SK-N-SH treated with all-trans-retinoic acid at 6 μM for 48 hours (cell line): ENCODE data around the gene OSGEP.

Experiments used
- ATAC-seq: fragments of 200-7000 bp; cut with Tn5 transposase; 3 replicates; pipeline ENCODE4 v1.9.1; 2020; ENCODE audit warnings: mild to moderate bottlenecking, moderate library complexity
- BACH2 ChIP-seq: fragments of 250-450 bp; sonication (Bioruptor Pico); IDR thresholded peaks from 2 replicates; pipeline ENCODE4 v1.9.0; 2021; ENCODE audit warnings: mild to moderate bottlenecking, borderline replicate concordance
- ESRRG ChIP-seq: fragments of 250-450 bp; sonication (Bioruptor Pico); IDR thresholded peaks from 2 replicates; pipeline ENCODE4 v1.6.1; 2021; ENCODE audit warnings: mild to moderate bottlenecking
- GLIS3 ChIP-seq: fragments of 250-450 bp; sonication (Bioruptor Pico); IDR thresholded peaks from 2 replicates; pipeline ENCODE4 v1.5.0; 2020; ENCODE audit warnings: mild to moderate bottlenecking, moderate library complexity
- OSR1 ChIP-seq: fragments of 250-450 bp; sonication (Bioruptor Pico); IDR thresholded peaks from 2 replicates; pipeline ENCODE4 v1.8.0; 2022; ENCODE audit warnings: moderate library complexity, mild to moderate bottlenecking, inconsistent platforms
- RARB ChIP-seq: fragments of 250-450 bp; sonication (Bioruptor Pico); IDR thresholded peaks from 2 replicates; pipeline ENCODE4 v1.8.0; 2021; ENCODE audit warnings: mild to moderate bottlenecking, moderate library complexity
- TOX ChIP-seq: fragments of 250-450 bp; sonication (Bioruptor Pico); IDR thresholded peaks from 2 replicates; pipeline ENCODE4 v1.8.0; 2021; ENCODE audit warnings: mild to moderate bottlenecking, moderate library complexity, borderline replicate concordance
- ZFP3 ChIP-seq: fragments of 250-450 bp; sonication (Bioruptor Pico); IDR thresholded peaks from 2 replicates; pipeline ENCODE4 v1.5.0; 2020; ENCODE audit warnings: mild to moderate bottlenecking, moderate library complexity
- ZFP30 ChIP-seq: fragments of 450-650 bp; formaldehyde crosslinking; IDR thresholded peaks from 2 replicates; pipeline ENCODE4 v1.5.0; 2022; ENCODE audit warnings: mild to moderate bottlenecking, moderate library complexity
- ZNF565 ChIP-seq: fragments of 450-650 bp; formaldehyde crosslinking; conservative IDR thresholded peaks from 2 replicates; pipeline ENCODE4 v1.5.0; 2020; ENCODE audit warnings: low read depth, mild to moderate bottlenecking, moderate library complexity
- ZNF70 ChIP-seq: fragments of 450-650 bp; formaldehyde crosslinking; IDR thresholded peaks from 2 replicates; pipeline ENCODE4 v1.5.0; 2020; ENCODE audit warnings: mild to moderate bottlenecking, moderate library complexity
- ZNF8 ChIP-seq: fragments of 450-650 bp; formaldehyde crosslinking; IDR thresholded peaks from 2 replicates; pipeline ENCODE4 v1.5.0; 2020; ENCODE audit warnings: mild to moderate bottlenecking, moderate library complexity
- TF ChIP-seq, protein P1 (sequence below): fragments of 250-450 bp; sonication (Bioruptor Pico); IDR thresholded peaks from 2 replicates; pipeline ENCODE4 v1.5.0; 2020; ENCODE audit warnings: mild to moderate bottlenecking, moderate library complexity

OSGEP gene

DNA sequence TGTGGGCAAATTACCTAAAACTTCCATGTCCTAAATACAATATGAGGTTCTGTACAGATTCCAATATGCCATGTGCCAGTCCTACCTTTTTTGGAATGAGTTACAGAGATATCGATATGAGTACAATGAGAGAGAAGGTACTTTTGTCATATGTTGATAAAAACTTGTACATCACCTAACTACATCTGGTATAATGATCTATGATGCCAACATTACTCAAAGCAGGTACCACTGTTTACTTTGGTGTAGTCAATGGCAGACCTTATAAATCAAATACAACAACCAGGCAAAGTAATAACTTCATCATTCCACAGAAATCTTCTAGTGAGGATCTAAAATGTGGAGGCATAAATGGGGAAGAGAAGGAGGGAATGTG is 54.0 kb downstream of the OSGEP start:
- ATAC-seq, result no peak

DNA sequence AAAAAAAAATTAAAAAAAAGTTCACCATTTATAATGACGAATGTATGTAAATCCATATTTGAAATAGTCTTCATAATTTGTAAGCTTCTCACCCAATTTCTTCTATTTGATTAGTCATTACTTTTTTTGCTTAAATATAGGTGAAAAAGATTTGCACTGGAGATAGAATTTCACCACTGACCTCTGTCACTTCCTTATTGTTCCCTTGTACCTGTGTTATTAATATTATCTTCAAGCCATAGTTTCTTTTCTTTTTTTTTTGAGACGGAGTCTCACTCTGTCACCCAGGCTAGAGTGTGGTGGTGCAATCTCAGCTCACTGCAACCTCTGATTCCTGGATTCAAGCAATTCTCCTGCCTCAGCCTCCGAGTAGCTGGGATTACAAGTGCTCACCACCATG is 57.1 kb downstream of the OSGEP start:
- ATAC-seq, result no peak
- TF ChIP-seq BACH2 (CRISPR knock-in tag) (no peak), ZNF565 (CRISPR knock-in tag) (no peak), ZFP3 (CRISPR knock-in tag) (no peak), ZNF8 (CRISPR knock-in tag) (no peak)

More for the DNA sequence above, 54.0 kb downstream of the OSGEP start:
- TF ChIP-seq, protein P1, sequence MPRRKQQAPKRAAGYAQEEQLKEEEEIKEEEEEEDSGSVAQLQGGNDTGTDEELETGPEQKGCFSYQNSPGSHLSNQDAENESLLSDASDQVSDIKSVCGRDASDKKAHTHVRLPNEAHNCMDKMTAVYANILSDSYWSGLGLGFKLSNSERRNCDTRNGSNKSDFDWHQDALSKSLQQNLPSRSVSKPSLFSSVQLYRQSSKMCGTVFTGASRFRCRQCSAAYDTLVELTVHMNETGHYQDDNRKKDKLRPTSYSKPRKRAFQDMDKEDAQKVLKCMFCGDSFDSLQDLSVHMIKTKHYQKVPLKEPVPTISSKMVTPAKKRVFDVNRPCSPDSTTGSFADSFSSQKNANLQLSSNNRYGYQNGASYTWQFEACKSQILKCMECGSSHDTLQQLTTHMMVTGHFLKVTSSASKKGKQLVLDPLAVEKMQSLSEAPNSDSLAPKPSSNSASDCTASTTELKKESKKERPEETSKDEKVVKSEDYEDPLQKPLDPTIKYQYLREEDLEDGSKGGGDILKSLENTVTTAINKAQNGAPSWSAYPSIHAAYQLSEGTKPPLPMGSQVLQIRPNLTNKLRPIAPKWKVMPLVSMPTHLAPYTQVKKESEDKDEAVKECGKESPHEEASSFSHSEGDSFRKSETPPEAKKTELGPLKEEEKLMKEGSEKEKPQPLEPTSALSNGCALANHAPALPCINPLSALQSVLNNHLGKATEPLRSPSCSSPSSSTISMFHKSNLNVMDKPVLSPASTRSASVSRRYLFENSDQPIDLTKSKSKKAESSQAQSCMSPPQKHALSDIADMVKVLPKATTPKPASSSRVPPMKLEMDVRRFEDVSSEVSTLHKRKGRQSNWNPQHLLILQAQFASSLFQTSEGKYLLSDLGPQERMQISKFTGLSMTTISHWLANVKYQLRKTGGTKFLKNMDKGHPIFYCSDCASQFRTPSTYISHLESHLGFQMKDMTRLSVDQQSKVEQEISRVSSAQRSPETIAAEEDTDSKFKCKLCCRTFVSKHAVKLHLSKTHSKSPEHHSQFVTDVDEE (CRISPR knock-in tag), result no peak
- TF ChIP-seq TOX, result no peak
- TF ChIP-seq ESRRG (CRISPR knock-in tag), result no peak
- no peak for TF ChIP-seq OSR1 (CRISPR knock-in tag)
- TF ChIP-seq ZNF565 (CRISPR knock-in tag), result no peak
- TF ChIP-seq GLIS3 (CRISPR knock-in tag), result no peak
- TF ChIP-seq RARB (CRISPR knock-in tag), result no peak
- no peak for TF ChIP-seq ZNF70
- TF ChIP-seq ZFP30 (CRISPR knock-in tag), result no peak
